AG04450 (cell line): ENCODE data around the gene G3BP2. TPM values are rescaled to one million over a fixed set of nuclear protein-coding genes. Genes with fewer than 3 reads are reported as not detected.
"Not testable (repeated sequence)": the region's sequence is repeated elsewhere in the genome, so short reads cannot be mapped to it uniquely, and the experiment has no call there.

ENCODE experiments used
- CTCF ChIA-PET: fragments of 300-600, 350-600 bp; formaldehyde crosslinking; extraction: SDS; loops from one replicate; lab custom pipeline; 2022; ENCODE audit warnings: antibody characterized with exemption, inconsistent platforms; lab: Charles Lee
- POLR2A ChIA-PET: fragments of 350-600 bp; formaldehyde crosslinking; extraction: SDS; loops from one replicate; lab custom pipeline; 2021; ENCODE audit warnings: antibody characterized with exemption, inconsistent platforms; lab: Yijun Ruan, JAX
- DNase-seq: peaks from one replicate; pipeline ENCODE4 v3.0.0-alpha.2; 2011; ENCODE audit warnings: low read depth, low spot score
- H3K27ac ChIP-seq: one replicate; pipeline ENCODE4 v1.5.1; 2012; ENCODE audit warnings: low read depth, low read length, control low read depth
- H3K27me3 ChIP-seq: one replicate; pipeline ENCODE4 v1.6.0; 2012; ENCODE audit warnings: low read length; ENCODE audit not compliant: control insufficient read depth, insufficient read depth
- H3K4me3 ChIP-seq: 2 replicates; pipeline ENCODE4 v1.5.1; 2011; ENCODE audit warnings: mild to moderate bottlenecking, low read depth, low read length, control low read depth
- H3K9me3 ChIP-seq: 2 replicates; pipeline ENCODE4 v1.5.1; 2012; ENCODE audit warnings: low read length; ENCODE audit not compliant: control insufficient read depth, insufficient read depth
- CTCF ChIP-seq: IDR thresholded peaks from 2 replicates; pipeline ENCODE4 v1.5.1; 2011; ENCODE audit warnings: low read depth, low read length, control low read depth, inconsistent platforms
- polyA plus RNA-seq: library from polyadenylated mRNA; depleted of rRNA; stranded (reverse); fragments of >200 nt; gene quantifications from 2 replicates; pipeline ENCODE4 v1.2.3, GENCODE V29; 2011

The G3BP2 gene
- polyA plus RNA-seq, 1 experiment, result 179 TPM

GRCh38 chr4:75698162-75698962 lies 25.2 kb upstream of the G3BP2 start:
- no peak for TF ChIP-seq CTCF
- DNase-seq, result no peak
- Histone ChIP-seq H3K27me3 (no peaks in the 10 kb centered on the region), H3K27ac (no peak overlapping the region), H3K4me3 (no peak overlapping the region), H3K9me3 (no peaks in the 10 kb centered on the region; the same call in 1 of the 2 replicates)
- POLR2A ChIA-PET, result no interaction called here
- CTCF ChIA-PET, result interaction anchor here (0.8 kb wide), 1 partner anchor 26 kb away, joined by 4 read pairs; the partner anchor contains the start of gene USO1

GRCh38 chr4:75696581-75696980 lies 23.4 kb upstream of the G3BP2 start:
- no peak for DNase-seq
- TF ChIP-seq CTCF, result no peak
- ChIA-PET CTCF (no interaction called here), POLR2A (no interaction called here)
- Histone ChIP-seq H3K27ac (no peak overlapping the region), H3K4me3 (no peak overlapping the region), H3K27me3 (no peaks in the 10 kb centered on the region), H3K9me3 (no peaks in the 10 kb centered on the region; the same call in 1 of the 2 replicates)

- Histone ChIP-seq H3K27ac (no peak overlapping the region), H3K9me3 (no peaks in the 10 kb centered on the region; the same call in 1 of the 2 replicates), H3K27me3 (no peaks in the 10 kb centered on the region), H3K4me3 (no peak overlapping the region)
- POLR2A ChIA-PET, result no interaction called here
- DNase-seq, result no peak
- TF ChIP-seq CTCF, result no peak
- CTCF ChIA-PET, result no interaction called here
Observed at GRCh38 chr4:75696071-75696470, 22.9 kb upstream of the G3BP2 start.

- POLR2A ChIA-PET, H3K27ac ChIP-seq, H3K9me3 ChIP-seq, H3K27me3 ChIP-seq, H3K4me3 ChIP-seq, DNase-seq: not testable (repeated sequence)
- CTCF ChIA-PET, result interaction anchor here (0.6 kb wide), 1 partner anchor 156 kb away, joined by 3 read pairs; no protein-coding TSS in a partner anchor
Observed at GRCh38 chr4:75692066-75692465, 18.9 kb upstream of the G3BP2 start.

GRCh38 chr4:75687125-75687524 lies 13.9 kb upstream of the G3BP2 start:
- H3K27me3 ChIP-seq, H3K27ac ChIP-seq, DNase-seq, CTCF ChIA-PET, H3K9me3 ChIP-seq, H3K4me3 ChIP-seq, POLR2A ChIA-PET: not testable (repeated sequence)

GRCh38 chr4:75686346-75686745 lies 13.1 kb upstream of the G3BP2 start:
- no peak for TF ChIP-seq CTCF
- ChIA-PET POLR2A (no interaction called here), CTCF (no interaction called here)
- H3K9me3 ChIP-seq, result no peaks in the 10 kb centered on the region
- no peaks in the 10 kb centered on the region for H3K27me3 ChIP-seq
- DNase-seq, result no peak
- no peak overlapping the region for H3K27ac ChIP-seq
- no peak overlapping the region for H3K4me3 ChIP-seq
